ENCODE data around the gene PPP2R1A.

DNA sequence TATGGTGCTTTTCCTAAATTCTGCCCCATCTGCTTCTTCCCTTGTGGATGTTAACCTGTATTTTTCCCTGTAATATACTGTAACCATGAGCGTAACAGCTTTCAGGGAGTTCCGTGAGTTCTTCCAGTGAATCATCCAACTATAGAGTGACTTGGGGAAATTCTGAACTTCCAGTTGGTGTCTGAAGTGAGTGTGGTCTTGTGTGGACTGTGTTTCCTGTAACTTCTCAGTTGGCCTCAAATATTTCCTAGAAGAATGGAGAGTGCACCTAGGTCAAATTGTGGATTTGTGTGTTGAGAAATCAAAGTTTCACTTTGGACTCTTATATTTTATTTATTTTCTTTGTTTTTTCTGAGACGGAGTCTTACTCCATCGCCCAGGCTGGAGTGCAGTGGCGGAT lies 68.6 kb downstream of the PPP2R1A start:
- no peak for TF ChIP-seq CTCF (IDR thresholded peaks at IDR 0.05; ENCODE audit: low read depth, low read length)
- no peak for TF ChIP-seq EZH2phosphoT487 (IDR thresholded peaks at IDR 0.05; ENCODE audit: low read depth)

All from OCI-LY3 (cell line).